Stimulated activated memory B cell treated with anti-CD40 and anti-IgM and Interleukin-4, amounts not matched to agents 10 μg/mL and 1 μg/mL and 100 μg/mL, for 72 hours (primary cell): ENCODE results near the gene KLHL26.

ENCODE experiments used
- ATAC-seq: fragments of 150-1000 bp; cut with Tn5 transposase; 2 replicates; pipeline ENCODE4 v1.10.0; 2021
- H3K27ac Mint-ChIP-seq: one replicate; pipeline ENCODE4 v1.8.0; 2022; ENCODE audit warnings: mild to moderate bottlenecking, mixed read lengths
- H3K27me3 Mint-ChIP-seq: one replicate; pipeline ENCODE4 v1.8.0; 2022; ENCODE audit warnings: mixed read lengths
- H3K36me3 Mint-ChIP-seq: one replicate; pipeline ENCODE4 v1.8.0; 2022; ENCODE audit warnings: mixed read lengths
- H3K4me1 Mint-ChIP-seq: one replicate; pipeline ENCODE4 v1.8.0; 2022; ENCODE audit warnings: mixed read lengths
- H3K4me3 Mint-ChIP-seq: one replicate; pipeline ENCODE4 v1.8.0; 2022; ENCODE audit warnings: mild to moderate bottlenecking, moderate library complexity, mixed read lengths
- H3K9me3 Mint-ChIP-seq: one replicate; pipeline ENCODE4 v1.8.0; 2022; ENCODE audit warnings: mixed read lengths

The KLHL26 gene

DNA sequence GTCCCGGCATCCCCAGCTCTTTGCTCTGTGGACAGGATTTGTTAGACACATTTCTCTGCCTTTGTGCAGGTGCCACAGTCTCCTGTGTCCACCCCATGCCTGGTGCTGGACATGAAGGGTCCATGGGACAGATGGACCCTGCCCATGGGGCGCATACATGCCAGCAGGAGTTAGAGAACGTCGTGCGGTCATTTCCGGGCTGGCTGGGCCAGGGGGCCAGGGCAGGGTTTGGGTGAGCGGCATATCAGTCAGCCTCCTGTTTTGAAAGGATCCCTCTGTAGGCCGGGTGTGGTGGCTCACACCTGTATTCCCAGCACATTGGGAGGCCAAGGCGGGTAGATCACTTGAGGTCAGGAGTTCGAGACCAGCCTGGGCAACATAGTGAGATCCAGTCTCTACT is 11.0 kb downstream of the KLHL26 start:
- H3K27ac Mint-ChIP-seq = peak overlapping the region; percentile 17
- no peak overlapping the region for H3K4me3 Mint-ChIP-seq
- H3K9me3 Mint-ChIP-seq = no peaks in the 10 kb centered on the region
- peaks cover 15% of the 10 kb centered on the region for H3K36me3 Mint-ChIP-seq
- H3K4me1 Mint-ChIP-seq = peaks cover 40% of the 10 kb centered on the region
- no peaks in the 10 kb centered on the region for H3K27me3 Mint-ChIP-seq
- no peak for ATAC-seq

GRCh38 chr19:18648973-18649315 is 12.1 kb downstream of the KLHL26 start:
- Mint-ChIP-seq H3K4me3 (no peak overlapping the region), H3K4me1 (peaks cover 40% of the 10 kb centered on the region), H3K27ac (peak overlapping the region; percentile 5), H3K27me3 (no peaks in the 10 kb centered on the region), H3K9me3 (peaks cover under 1% of the 10 kb centered on the region), H3K36me3 (peaks cover 17% of the 10 kb centered on the region)
- no peak for ATAC-seq

DNA sequence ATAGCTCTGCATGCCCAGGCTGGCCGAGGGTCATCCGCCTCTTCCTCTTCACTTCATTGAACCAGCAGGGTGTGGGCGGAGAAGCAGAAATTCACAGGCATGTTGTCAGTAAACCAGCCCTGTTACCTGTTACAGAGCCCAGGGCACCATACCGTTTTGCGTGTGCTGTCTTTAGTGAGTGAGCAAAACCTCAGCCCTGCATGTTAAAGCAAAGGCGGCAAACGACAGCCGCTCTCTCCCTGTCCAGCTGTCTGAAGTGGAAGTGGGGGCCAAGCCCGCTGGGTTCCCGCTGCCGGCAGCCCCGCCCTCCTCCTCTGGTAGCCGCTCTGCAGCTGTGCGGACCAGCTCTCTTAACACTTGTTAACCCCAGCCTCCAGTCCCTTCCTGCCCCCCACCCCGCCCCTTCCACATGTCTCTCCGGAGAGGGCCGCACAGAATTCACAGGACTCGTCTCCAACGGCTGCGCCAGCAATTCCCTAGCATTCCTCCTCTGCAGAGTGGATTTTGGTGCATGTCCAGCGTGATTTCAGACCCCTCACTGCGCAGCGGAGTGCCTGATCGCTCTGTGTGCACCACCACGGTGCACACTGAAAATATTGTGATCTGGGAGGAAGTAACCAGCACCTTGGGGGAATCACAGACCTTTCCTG is 12.7 kb downstream of the KLHL26 start:
- Mint-ChIP-seq H3K4me3 (peak overlapping the region; percentile 55), H3K27ac (peak overlapping the region; percentile 5), H3K27me3 (no peaks in the 10 kb centered on the region), H3K4me1 (peaks cover 35% of the 10 kb centered on the region), H3K36me3 (peaks cover 22% of the 10 kb centered on the region), H3K9me3 (peaks cover 6% of the 10 kb centered on the region)
- peak; percentile 57 for ATAC-seq

GRCh38 chr19:18650021-18650390 is 13.2 kb downstream of the KLHL26 start:
- ATAC-seq = no peak
- Mint-ChIP-seq H3K27ac (peak overlapping the region; percentile 5), H3K4me1 (peaks cover 33% of the 10 kb centered on the region), H3K9me3 (peaks cover 9% of the 10 kb centered on the region), H3K4me3 (peak overlapping the region; percentile 55), H3K36me3 (peaks cover 27% of the 10 kb centered on the region), H3K27me3 (no peaks in the 10 kb centered on the region)

DNA sequence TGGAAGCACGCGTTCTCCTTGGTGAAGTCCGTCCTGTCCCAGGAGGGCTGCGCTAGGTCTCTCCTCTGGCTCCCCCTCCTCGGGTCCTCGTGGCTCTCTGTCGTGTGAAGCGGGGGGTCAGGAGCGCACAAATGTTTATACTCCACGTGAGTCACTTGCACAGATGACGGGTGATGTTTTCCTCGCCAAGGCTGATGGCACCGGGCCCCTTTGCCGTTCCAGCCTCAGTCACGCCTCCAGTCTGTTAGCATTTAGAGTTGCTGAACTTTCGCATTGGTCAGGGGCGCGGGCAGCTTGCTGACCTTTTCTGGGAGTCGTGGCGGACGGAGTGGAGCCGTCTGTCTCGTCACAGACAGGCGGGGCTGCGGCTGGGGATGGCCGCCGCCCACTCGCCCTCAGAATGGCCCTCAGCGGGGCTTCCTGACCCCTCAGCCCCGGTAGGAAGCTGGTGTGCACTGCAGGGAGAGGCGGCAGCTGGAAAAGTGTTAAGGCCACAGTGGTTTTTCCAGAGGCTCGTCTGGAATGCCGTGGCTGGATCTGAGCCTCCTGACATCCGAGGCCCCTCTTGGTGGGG is 13.7 kb downstream of the KLHL26 start:
- H3K27me3 Mint-ChIP-seq = no peaks in the 10 kb centered on the region
- H3K4me3 Mint-ChIP-seq = no peak overlapping the region
- peaks cover 9% of the 10 kb centered on the region for H3K9me3 Mint-ChIP-seq
- peaks cover 27% of the 10 kb centered on the region for H3K36me3 Mint-ChIP-seq
- H3K27ac Mint-ChIP-seq = no peak overlapping the region
- peaks cover 33% of the 10 kb centered on the region for H3K4me1 Mint-ChIP-seq
- no peak for ATAC-seq

GRCh38 chr19:18651300-18651699 is 14.5 kb downstream of the KLHL26 start:
- H3K4me1 Mint-ChIP-seq = peaks cover 40% of the 10 kb centered on the region
- H3K27ac Mint-ChIP-seq = no peak overlapping the region
- peaks cover 27% of the 10 kb centered on the region for H3K36me3 Mint-ChIP-seq
- no peak overlapping the region for H3K4me3 Mint-ChIP-seq
- H3K9me3 Mint-ChIP-seq = peaks cover 9% of the 10 kb centered on the region
- no peaks in the 10 kb centered on the region for H3K27me3 Mint-ChIP-seq
- no peak for ATAC-seq

GRCh38 chr19:18651733-18652132 is 14.9 kb downstream of the KLHL26 start:
- H3K4me1 Mint-ChIP-seq = peaks cover 41% of the 10 kb centered on the region
- H3K27me3 Mint-ChIP-seq = no peaks in the 10 kb centered on the region
- H3K9me3 Mint-ChIP-seq = peaks cover 9% of the 10 kb centered on the region
- H3K27ac Mint-ChIP-seq = no peak overlapping the region
- no peak overlapping the region for H3K4me3 Mint-ChIP-seq
- ATAC-seq = no peak
- H3K36me3 Mint-ChIP-seq = peaks cover 27% of the 10 kb centered on the region

GRCh38 chr19:18653853-18654252 is 17.0 kb downstream of the KLHL26 start:
- H3K36me3 Mint-ChIP-seq = peaks cover 18% of the 10 kb centered on the region
- peaks cover 9% of the 10 kb centered on the region for H3K9me3 Mint-ChIP-seq
- H3K27ac Mint-ChIP-seq = no peak overlapping the region
- no peak overlapping the region for H3K4me3 Mint-ChIP-seq
- H3K4me1 Mint-ChIP-seq = peaks cover 47% of the 10 kb centered on the region
- no peak for ATAC-seq
- no peaks in the 10 kb centered on the region for H3K27me3 Mint-ChIP-seq

GRCh38 chr19:18654469-18654868 is 17.6 kb downstream of the KLHL26 start:
- peaks cover 18% of the 10 kb centered on the region for H3K36me3 Mint-ChIP-seq
- H3K27me3 Mint-ChIP-seq = no peaks in the 10 kb centered on the region
- H3K4me1 Mint-ChIP-seq = peaks cover 47% of the 10 kb centered on the region
- H3K27ac Mint-ChIP-seq = no peak overlapping the region
- no peak overlapping the region for H3K4me3 Mint-ChIP-seq
- ATAC-seq = no peak
- peaks cover 9% of the 10 kb centered on the region for H3K9me3 Mint-ChIP-seq

DNA sequence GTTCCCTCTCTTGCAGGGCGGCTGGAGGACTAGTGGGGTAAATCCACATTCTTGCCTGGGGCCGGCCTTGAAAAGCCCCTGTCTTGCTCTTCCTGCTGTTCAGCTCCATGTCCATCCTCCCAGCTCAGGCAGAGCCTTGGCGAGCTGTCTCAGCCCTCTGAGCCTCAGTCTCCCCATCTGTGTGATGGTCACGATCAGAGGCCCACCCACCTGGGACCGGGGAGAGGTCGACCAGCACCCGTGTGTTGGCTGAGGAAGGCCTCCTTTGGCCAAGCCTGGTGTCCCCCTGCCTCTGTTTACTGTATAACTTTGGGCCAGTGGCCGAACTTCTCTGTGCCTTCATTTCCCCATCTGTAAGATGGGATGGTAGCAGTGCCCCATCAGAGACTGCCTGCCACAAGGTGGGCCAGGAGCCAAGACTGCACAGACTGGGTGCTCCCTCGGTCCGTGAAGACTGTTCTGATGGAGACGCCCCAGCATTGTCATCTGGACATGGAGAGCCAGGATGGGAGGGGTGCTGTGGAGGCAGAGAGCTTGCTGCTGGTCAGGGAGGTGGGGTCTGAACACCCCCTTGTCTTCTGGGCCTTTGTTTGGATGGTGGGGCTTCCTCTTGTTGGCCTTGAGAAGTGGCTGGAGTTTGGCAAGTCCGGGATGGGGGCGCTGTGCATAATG is 18.5 kb downstream of the KLHL26 start:
- no peak for ATAC-seq
- Mint-ChIP-seq H3K4me1 (peaks cover 44% of the 10 kb centered on the region), H3K27ac (no peak overlapping the region), H3K9me3 (peaks cover 9% of the 10 kb centered on the region), H3K27me3 (no peaks in the 10 kb centered on the region), H3K4me3 (no peak overlapping the region), H3K36me3 (peaks cover 18% of the 10 kb centered on the region)

DNA sequence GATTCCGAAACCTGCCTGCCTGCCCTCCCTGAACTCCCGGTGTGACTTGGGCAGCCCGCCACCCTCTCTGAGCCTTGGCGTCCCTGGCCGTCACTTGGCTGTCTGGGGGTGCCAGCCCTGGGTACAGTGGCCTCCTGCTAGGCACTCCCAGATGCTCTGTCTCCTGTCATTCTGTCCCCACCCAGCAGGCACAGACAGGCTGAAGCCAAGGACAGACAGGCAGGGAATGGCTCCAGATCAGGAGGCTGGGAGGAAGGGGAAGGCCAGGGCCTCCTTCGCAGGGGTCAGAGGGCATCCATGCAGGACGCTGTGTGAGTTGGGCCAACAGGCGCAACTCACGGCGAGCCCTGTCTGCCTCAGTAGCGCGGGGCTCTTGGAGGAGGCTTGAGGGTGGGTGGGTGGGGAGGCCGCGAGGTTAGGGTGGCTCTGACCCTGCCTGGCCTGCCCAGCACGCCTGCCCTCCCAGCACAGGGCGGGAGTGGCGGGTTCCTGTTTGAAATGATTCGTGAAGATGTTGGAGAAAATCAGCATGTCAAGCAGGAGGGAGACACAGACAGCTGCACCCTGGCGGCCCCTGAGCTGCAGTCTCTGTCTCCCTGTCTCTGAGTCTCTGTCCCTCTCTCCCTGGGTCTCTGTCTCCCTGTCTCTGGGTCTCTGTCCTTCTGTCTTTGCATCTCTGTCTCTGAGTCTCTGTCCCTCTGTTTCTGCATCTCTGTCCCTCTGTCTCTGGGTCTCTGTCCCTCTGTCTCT is 19.7 kb downstream of the KLHL26 start:
- peak overlapping the region; percentile 63 for H3K27ac Mint-ChIP-seq
- ATAC-seq = no peak

DNA sequence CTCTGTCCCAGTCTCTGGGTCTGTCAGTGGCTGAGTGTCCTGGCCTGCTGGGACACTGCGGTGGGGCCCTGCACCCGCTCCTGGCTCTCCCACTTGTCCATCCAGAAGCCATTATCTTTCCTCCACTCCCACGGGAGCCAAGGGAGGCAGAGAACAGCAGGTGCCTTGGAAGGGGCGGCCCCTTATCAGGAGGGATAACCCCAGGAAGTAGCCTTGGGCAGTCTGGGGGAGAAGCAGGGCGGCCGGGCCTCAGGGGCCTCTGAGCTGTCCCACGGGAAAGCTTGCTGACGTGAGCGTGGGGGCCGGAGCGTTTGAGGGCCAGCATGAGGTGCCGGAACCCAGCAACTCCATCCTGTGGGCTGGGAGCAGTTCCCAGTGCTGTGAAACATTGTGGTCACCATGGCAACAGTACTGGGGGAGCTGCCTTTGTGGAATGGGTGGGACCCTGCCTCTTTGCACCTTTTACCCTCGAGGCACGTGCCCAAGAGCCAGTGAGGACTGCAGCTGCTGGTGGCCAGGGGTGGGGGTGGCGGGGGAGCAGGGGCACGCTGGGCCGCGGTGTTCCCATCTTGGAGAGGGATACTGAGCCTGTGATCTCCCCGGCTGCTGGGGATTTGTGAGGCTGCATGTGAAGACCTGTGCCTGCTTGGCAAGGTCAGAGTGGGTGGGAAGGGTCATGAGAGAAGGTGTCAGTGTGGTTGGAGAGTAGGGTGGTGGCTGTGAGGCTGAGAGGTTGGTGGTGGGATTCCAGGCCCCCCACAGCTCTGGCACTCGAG is 20.9 kb downstream of the KLHL26 start:
- Mint-ChIP-seq H3K27ac (peak overlapping the region; percentile 80), H3K36me3 (peaks cover 20% of the 10 kb centered on the region), H3K27me3 (no peaks in the 10 kb centered on the region)

More for the DNA sequence above, 19.7 kb downstream of the KLHL26 start:
- peaks cover 21% of the 10 kb centered on the region for H3K36me3 Mint-ChIP-seq
- H3K4me3 Mint-ChIP-seq = no peak overlapping the region
- H3K4me1 Mint-ChIP-seq = peaks cover 44% of the 10 kb centered on the region
- H3K27me3 Mint-ChIP-seq = no peaks in the 10 kb centered on the region
- H3K9me3 Mint-ChIP-seq = peaks cover 9% of the 10 kb centered on the region

GRCh38 chr19:18658366-18658855 is 21.6 kb downstream of the KLHL26 start:
- ATAC-seq = no peak
- Mint-ChIP-seq H3K4me3 (no peak overlapping the region), H3K27me3 (no peaks in the 10 kb centered on the region), H3K27ac (peak overlapping the region; percentile 80), H3K9me3 (peaks cover 9% of the 10 kb centered on the region), H3K4me1 (peaks cover 48% of the 10 kb centered on the region), H3K36me3 (peaks cover 20% of the 10 kb centered on the region)

More for the DNA sequence above, 20.9 kb downstream of the KLHL26 start:
- H3K9me3 Mint-ChIP-seq = peaks cover 9% of the 10 kb centered on the region
- ATAC-seq = peak; percentile 68
- H3K4me1 Mint-ChIP-seq = peaks cover 44% of the 10 kb centered on the region
- H3K4me3 Mint-ChIP-seq = no peak overlapping the region

DNA sequence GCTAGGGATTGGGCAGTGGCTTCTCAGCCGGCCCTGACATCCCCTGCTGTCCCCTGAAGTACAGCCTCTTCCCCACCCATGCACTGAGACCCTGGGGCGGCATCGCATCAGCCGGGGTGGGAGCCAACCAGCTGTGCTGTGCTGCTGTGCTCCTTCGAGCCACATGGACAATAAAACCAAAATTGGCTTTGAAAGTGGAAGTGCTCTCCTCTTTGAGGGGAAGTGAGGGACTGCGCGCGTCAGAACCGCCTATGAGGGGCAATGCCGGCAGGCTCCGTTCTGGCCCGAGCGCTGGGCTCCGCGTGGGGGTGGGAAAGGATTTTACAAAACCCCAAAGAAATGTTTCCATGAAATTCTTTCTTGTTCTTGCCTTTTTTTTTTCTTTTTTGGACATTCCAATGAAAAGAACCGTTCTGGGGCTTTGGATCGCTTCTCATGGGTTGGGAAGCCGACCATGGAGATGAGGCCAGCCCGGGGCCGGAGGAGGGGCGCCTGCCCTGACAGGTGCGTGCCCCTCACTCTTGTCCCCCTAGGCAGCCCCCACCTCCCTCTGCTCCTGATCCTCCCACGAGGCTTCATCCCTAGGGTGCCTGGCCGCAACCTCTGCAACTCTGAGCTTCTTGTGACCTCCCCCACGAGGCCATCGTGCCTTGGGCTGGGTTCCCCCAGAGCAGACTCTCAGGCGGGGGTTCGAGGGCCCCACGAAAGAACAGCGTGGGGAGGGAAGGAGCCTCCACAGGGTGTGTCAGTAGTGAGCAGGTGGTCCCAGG is 22.6 kb downstream of the KLHL26 start:
- peaks cover 14% of the 10 kb centered on the region for H3K36me3 Mint-ChIP-seq
- H3K27ac Mint-ChIP-seq = peak overlapping the region; percentile 80
- H3K4me1 Mint-ChIP-seq = peaks cover 49% of the 10 kb centered on the region
- H3K4me3 Mint-ChIP-seq = peak overlapping the region; percentile 59
- H3K27me3 Mint-ChIP-seq = no peaks in the 10 kb centered on the region
- peak; percentile 80 for ATAC-seq
- H3K9me3 Mint-ChIP-seq = peaks cover 3% of the 10 kb centered on the region
